ENCODE measurements around the gene FKTN.

Gene FKTN

DNA sequence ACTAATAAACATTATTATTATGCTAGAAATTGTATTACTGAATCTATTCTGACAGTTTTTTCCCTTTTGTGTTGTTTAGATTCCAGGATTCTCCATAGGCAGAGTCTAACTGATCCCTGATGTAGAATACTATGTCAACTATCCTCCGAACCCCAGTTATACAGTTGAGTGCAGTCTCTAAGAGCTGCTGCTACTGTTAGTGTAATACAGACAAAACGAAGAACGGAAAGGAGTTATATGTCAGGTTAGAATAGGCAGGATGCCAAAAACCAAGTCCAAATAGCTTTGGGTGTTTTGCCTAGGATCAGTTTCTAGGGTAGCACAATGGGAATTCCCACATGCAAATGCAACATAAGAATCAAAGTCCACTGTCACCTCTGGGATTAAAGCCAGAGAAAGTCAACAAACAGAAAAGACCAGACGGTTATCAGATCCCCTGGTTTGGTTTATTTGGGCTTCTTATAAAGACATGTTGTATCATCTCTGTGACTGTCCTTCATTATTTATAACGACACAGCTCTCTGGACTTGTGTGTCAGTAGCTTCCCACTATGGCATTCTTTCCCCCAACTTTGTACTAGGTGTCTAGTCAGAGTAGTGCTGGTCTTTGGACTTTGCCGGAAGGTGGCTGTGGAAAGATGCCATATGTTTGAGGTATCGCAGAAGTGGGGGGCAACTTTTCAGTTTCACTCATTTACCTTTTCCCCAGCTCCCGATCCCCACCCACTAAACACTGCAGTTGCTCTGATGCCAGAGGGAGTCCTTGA is 121.5 kb downstream of the FKTN start:
- no peak for DNase-seq (ENCODE audit: low spot score)

DNA sequence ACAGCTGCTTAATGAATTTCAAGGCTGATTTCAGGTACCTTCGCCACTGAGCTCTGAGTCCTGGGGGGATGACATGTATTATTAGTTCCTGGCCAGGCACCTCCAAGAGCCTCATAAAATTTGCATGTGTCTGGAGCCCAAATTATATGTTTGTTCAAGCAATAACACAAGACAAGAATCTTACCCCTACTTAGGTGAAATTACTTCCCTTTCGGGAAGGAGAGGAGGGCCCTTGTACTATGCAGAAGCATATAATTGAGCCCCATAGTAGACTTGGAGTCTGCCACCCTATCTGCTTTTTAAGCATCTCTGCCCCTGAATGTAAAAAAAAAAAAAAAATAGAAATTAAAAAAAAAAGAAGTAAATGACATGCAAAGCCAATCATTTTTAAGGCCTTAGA is 123.4 kb downstream of the FKTN start:
- DNase-seq (ENCODE audit: low spot score): no peak

DNA sequence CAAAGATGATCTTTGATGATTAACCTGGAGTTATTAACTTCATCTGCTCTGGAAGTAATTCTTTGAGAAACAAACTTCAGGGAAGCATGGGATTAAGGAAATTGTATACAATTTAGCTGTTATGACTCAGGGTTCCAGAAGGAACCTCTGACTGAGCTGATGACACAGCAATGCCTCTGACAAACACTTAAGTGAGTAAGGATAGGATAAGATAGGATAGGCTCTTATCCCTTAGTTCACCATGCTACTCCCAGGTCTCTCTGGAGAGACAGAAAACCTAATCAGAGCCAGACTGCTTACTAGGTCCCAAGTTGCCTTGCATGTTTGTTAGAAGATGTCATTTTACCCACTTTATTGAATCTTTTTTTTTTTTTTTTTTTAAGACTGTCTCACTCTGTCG is 123.8 kb downstream of the FKTN start:
- no peak for DNase-seq (ENCODE audit: low spot score)

DNA sequence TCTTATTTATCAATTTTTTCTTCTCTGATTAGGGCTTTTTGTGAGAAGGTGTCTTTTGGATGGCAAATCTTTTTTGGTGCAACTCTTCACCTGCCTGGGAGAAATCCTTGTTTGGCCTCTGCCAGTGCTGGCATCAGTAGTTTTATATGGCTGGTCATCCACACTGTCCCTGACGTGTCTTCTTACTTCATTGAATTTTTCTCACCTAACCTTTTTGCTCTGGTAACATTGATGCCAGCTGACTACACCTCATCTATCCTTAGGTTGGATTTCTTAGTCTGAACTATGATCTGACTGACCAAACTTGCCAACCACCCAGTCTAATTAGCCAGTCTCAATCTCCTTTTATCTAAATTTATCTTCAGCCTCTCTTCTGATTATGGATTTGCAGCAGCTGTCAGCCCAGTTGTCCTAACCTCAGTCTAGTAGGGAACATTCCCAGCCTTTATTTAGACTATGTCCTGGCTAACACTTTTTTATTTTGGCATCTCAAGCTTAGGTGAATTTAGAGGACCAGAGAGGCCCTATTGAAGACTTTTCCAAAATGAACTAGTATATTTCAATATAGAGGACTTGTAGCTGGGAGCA is 125.9 kb downstream of the FKTN start:
- no peak for DNase-seq (ENCODE audit: low spot score)

DNA sequence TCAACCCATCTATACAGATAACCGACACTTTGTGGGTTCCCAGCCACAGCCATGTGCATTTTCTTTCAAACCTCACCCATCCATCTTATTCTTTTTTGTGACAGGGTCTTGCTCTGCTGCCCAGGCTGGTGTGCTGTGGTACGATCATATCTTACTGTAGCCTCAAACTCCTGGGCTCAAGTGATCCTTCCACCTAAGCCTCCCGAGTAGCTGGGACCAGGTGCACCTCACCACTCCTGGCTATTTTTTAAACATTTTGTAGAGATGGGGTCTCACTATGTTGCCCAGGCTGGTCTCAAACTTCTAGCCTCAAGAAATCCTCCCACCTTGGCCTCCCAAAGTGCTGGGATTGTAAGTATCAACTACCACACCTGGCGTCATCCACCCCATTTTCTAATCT is 129.0 kb downstream of the FKTN start:
- DNase-seq (ENCODE audit: low spot score): no peak

Measured in activated CD4-positive, alpha-beta T cell treated with anti-CD3 and anti-CD28 coated beads, Interleukin-2, Interleukin-4, amounts not matched to agents 100 ng/mL and 50 ng/mL, durations not matched to agents 16 hours and 8 hours (primary cell).